OCI-LY3 (cell line): ENCODE data around the gene FMNL3.
A peak's percentile ranks its signal among the peaks of the same experiment; 100 is the strongest.

ENCODE experiments used
- H2AFZ ChIP-seq: fragments of 200-600, 300-600 bp; shearing (Covaris generic); 2 replicates; pipeline ENCODE4 v1.6.0; 2014; ENCODE audit warnings: antibody characterized with exemption, low read depth, low read length
- H3K27ac ChIP-seq: fragments of 200-600, 300-600 bp; sonication (generic); 2 replicates; pipeline ENCODE4 v1.5.1; 2014; ENCODE audit warnings: mild to moderate bottlenecking, low read length, moderate library complexity, mixed read lengths
- H3K27me3 ChIP-seq: fragments of 200-600, 300-600 bp; sonication (generic); 2 replicates; pipeline ENCODE4 v1.6.1; 2014; ENCODE audit warnings: low read depth, low read length, mixed read lengths
- H3K36me3 ChIP-seq: fragments of 200-600, 300-600 bp; sonication (generic); replicated peaks from 2 replicates; pipeline ENCODE3; 2014; ENCODE audit warnings: low read depth, low read length, mixed read lengths
- H3K4me1 ChIP-seq: fragments of 300-600, 200-600 bp; sonication (generic); 2 replicates; pipeline ENCODE4 v1.6.1; 2014; ENCODE audit warnings: low read length, mixed read lengths
- H3K4me2 ChIP-seq: fragments of 200-600, 300-600 bp; sonication (generic); 2 replicates; pipeline ENCODE4 v1.6.1; 2014; ENCODE audit warnings: low read length, mixed read lengths
- H3K4me3 ChIP-seq: fragments of 300-600, 200-600 bp; sonication (generic); 2 replicates; pipeline ENCODE4 v1.5.1; 2014; ENCODE audit warnings: antibody characterized with exemption, mild to moderate bottlenecking, low read length, moderate library complexity
- H3K79me2 ChIP-seq: fragments of 300-600, 200-600 bp; shearing (Covaris generic); 2 replicates; pipeline ENCODE4 v1.6.1; 2014; ENCODE audit warnings: mild to moderate bottlenecking, low read length, mixed read lengths
- H3K9ac ChIP-seq: fragments of 300-600, 200-600 bp; shearing (Covaris generic); 2 replicates; pipeline ENCODE4 v1.6.0; 2014; ENCODE audit warnings: mild to moderate bottlenecking, low read length, moderate library complexity
- H3K9me3 ChIP-seq: fragments of 200-600, 300-600 bp; shearing (Covaris generic); 2 replicates; pipeline ENCODE4 v1.6.1; 2014; ENCODE audit warnings: low read length, mixed read lengths; ENCODE audit not compliant: insufficient read depth
- H4K20me1 ChIP-seq: fragments of 200-600, 300-600 bp; sonication (generic); 2 replicates; pipeline ENCODE4 v1.6.1; 2016; ENCODE audit warnings: low read length, mixed read lengths; ENCODE audit not compliant: insufficient read depth
- EZH2phosphoT487 ChIP-seq: fragments of 200-600 bp; shearing (Covaris generic); IDR thresholded peaks from 2 replicates; pipeline ENCODE4 v1.6.1; 2018; ENCODE audit warnings: antibody characterized with exemption, mixed run types, low read depth
- TF ChIP-seq, protein P1 (sequence below): fragments of 200-600, 300-600 bp; sonication (generic); IDR thresholded peaks from 2 replicates; pipeline ENCODE4 v1.5.1; 2014; ENCODE audit warnings: antibody characterized with exemption, low read length, low read depth

The FMNL3 gene

DNA sequence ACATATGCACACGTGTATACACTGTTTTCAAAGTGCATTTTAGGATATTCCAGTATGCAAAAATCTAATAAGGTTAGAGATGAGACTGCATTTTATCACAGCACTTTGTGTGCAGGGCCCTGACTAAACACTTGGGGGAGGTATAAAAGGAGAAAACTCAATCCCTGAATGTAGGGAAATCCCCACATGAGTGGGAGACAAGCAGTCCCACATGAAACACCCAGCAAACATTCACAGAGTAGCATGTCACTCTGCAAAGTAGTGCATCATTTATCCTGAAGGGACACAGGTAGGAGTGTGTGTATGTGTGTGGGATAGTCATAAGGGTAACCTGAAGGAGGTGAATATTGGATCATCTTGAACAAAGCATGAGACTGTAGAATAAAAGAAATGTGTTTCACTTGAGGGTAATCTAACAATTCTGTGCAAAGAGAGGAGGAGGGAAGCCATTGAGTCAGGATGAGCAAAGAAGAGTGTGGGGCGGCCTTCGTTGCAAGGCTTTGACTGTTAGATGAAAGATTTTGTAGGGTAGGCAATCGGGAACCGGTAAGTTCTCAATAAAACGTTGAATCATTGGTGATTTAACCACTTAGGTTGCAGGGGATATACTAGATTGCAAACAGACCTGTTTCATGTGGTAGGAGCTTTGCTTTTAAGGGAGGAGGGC, 80.9 kb downstream of the FMNL3 start:
- Histone ChIP-seq H3K36me3 (no peaks in the 10 kb centered on the region), H4K20me1 (no peaks in the 10 kb centered on the region), H3K27me3 (peaks cover under 1% of the 10 kb centered on the region; the same call in 1 of the 2 replicates), H3K9me3 (no peaks in the 10 kb centered on the region), H3K4me2 (no peak overlapping the region), H2AFZ (no peak overlapping the region), H3K79me2 (no peaks in the 10 kb centered on the region), H3K9ac (no peak overlapping the region), H3K4me3 (no peak overlapping the region), H3K27ac (no peak overlapping the region), H3K4me1 (peaks cover 18% of the 10 kb centered on the region)
- no peak for TF ChIP-seq EZH2phosphoT487
- TF ChIP-seq, protein P1, sequence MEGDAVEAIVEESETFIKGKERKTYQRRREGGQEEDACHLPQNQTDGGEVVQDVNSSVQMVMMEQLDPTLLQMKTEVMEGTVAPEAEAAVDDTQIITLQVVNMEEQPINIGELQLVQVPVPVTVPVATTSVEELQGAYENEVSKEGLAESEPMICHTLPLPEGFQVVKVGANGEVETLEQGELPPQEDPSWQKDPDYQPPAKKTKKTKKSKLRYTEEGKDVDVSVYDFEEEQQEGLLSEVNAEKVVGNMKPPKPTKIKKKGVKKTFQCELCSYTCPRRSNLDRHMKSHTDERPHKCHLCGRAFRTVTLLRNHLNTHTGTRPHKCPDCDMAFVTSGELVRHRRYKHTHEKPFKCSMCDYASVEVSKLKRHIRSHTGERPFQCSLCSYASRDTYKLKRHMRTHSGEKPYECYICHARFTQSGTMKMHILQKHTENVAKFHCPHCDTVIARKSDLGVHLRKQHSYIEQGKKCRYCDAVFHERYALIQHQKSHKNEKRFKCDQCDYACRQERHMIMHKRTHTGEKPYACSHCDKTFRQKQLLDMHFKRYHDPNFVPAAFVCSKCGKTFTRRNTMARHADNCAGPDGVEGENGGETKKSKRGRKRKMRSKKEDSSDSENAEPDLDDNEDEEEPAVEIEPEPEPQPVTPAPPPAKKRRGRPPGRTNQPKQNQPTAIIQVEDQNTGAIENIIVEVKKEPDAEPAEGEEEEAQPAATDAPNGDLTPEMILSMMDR, result peak; percentile 42

DNA sequence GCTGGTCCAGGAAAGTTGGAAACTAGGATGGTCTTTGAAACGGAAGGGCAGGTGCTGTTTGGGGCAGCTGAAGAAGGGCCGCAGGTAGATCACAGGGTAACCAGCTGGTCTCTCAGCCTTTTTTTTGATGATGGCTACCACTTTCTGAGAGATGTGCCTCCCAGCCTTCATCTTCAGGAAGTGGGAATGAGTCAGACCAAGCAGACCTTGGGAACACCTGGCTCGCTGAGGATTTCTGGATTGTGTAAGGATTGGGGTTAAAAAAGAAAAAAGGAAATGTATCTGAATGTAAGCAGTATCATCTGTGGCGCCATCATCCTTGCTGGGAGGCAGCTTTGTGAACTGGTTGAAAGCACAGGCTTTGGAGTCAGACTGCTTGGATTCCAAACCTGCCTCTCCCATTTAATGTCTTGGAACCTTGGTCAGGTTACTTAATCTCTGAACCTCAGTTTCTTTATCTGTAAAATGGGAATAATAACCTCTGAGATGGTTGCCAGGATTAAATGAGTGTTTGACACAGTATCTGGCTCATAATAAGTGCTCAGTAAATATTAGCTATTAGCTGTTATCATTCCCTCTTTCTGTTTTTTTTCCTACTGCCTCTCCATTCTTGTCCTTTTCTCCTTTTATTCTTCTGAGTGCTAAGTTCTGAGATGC, 82.2 kb downstream of the FMNL3 start:
- Histone ChIP-seq H2AFZ (no peak overlapping the region), H3K36me3 (no peaks in the 10 kb centered on the region), H3K4me3 (no peak overlapping the region), H3K27ac (no peak overlapping the region), H3K27me3 (peaks cover 8% of the 10 kb centered on the region; the same call in 1 of the 2 replicates), H3K4me2 (no peak overlapping the region), H3K9ac (no peak overlapping the region), H4K20me1 (no peaks in the 10 kb centered on the region), H3K79me2 (no peaks in the 10 kb centered on the region), H3K9me3 (no peaks in the 10 kb centered on the region), H3K4me1 (peaks cover 22% of the 10 kb centered on the region)
- TF ChIP-seq, protein P1, result no peak
- no peak for TF ChIP-seq EZH2phosphoT487

DNA sequence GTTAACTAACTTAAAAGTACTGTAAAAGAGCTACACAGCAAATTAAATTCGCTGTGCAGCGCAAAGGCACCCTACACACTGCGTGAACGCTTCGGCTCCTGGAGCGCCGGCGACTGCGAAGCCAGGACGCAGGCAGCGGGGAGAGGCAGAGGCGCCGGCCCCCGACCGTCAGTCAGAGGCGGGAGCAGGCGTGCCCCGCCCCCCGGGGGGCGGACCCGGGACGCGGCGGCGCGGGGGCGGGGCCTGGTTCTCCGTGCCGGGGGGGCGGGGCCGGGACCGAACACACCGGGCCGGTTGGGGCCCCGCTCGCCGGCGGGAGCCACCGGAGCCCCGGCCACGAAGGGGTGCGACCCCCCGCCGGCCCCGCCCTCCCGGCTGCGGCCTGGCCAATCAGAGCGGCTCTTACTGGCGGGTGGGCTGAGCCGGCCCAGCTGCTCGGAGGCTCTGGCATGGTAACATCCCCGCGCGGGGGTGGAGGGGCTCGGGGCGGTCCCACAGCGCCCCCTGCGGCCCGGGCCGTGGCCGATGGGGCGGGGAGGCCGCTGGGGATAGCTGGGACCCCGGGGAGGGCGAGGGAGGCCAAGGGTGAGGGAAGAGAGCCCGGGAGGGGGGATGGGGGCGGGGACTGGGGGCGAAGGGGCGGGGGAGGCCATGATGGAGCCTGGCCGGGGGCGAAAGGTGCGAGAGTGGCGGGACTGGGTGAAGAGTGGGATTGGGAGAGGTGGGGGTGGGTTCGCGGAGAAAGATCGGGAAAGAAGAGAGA, 83.9 kb downstream of the FMNL3 start, which contains the start of gene PRPF40B:
Gene PRPF40B (plus strand): TSS at position 420 of the 763 bp plus-strand sequence. CDS start 30 bp downstream, at position 450.
- H3K36me3 ChIP-seq, result no peaks in the 10 kb centered on the region
- peaks cover 22% of the 10 kb centered on the region for H3K4me1 ChIP-seq
- peak within 1 kb of the TSS; percentile 53 for H2AFZ ChIP-seq
- peak within 1 kb of the TSS; percentile 83 for H3K4me3 ChIP-seq
- H3K9ac ChIP-seq, result peak within 1 kb of the TSS; percentile 73
- no peaks in the 10 kb centered on the region for H4K20me1 ChIP-seq
- no peaks in the 10 kb centered on the region for H3K79me2 ChIP-seq
- peaks cover 16% of the 10 kb centered on the region for H3K27me3 ChIP-seq
- H3K27ac ChIP-seq, result peak within 1 kb of the TSS; percentile 44
- no peaks in the 10 kb centered on the region for H3K9me3 ChIP-seq
- no peak for TF ChIP-seq EZH2phosphoT487
- TF ChIP-seq, protein P1, result peak; percentile 51
- H3K4me2 ChIP-seq, result peak within 1 kb of the TSS; percentile 85
